PC-9 (cell line): ENCODE results near the gene SPATS2L.

Source experiments
- CTCF ChIP-seq: fragments of 200-600 bp; sonication (generic); conservative IDR thresholded peaks from 2 replicates; pipeline ENCODE4 v1.6.1; 2017; ENCODE audit warnings: mixed run types, antibody characterized with exemption, mild to moderate bottlenecking, moderate library complexity
- EZH2 ChIP-seq: fragments of 200-600 bp; sonication (generic); IDR thresholded peaks from 2 replicates; pipeline ENCODE4 v1.8.0; 2017; ENCODE audit warnings: antibody characterized with exemption, low read depth

GRCh38 chr2:200453142-200453852 is 146.8 kb downstream of the SPATS2L start:
- no peak for TF ChIP-seq CTCF
- TF ChIP-seq EZH2: no peak
